HCT116 (cell line): ENCODE results near the gene FAM20C. TPM values are rescaled to one million over a fixed set of nuclear protein-coding genes. Genes with fewer than 3 reads are reported as not detected.
A peak's percentile ranks its signal among the peaks of the same experiment; 100 is the strongest.

Experiments
- ATAC-seq: fragments of 200-7000 bp; cut with Tn5 transposase; 2 replicates; pipeline ENCODE4 v1.9.1; 2020; ENCODE audit warnings: mild to moderate bottlenecking, moderate library complexity
- BruUV-seq: library from RNA; stranded (reverse); fragments of 400-500 nt; replicated peaks from 2 replicates; lab custom pipeline; 2021; lab: Mats Ljungman, UMichigan
- CTCF ChIA-PET: fragments of 300-600 bp; sonication (Branson Sonifier 250); formaldehyde crosslinking; loops from one replicate; lab custom pipeline; 2021; ENCODE audit warnings: antibody characterized with exemption; lab: Charles Lee
- POLR2A ChIA-PET: fragments of 300-600, 350-600 bp; sonication (Branson Sonifier 250); formaldehyde crosslinking; loops from one replicate; lab custom pipeline; 2021; ENCODE audit warnings: antibody characterized with exemption; lab: Charles Lee
- RAD21 ChIA-PET, 2 experiments: fragments of 300-600 bp; sonication (Branson Sonifier 250); formaldehyde crosslinking; loops; one replicate each; lab custom pipeline; 2023; ENCODE audit warnings: low total read pairs in 2 of 2; ENCODE audit not compliant: uncharacterized antibody in 2 of 2, unreplicated experiment in 2 of 2, low non-redundant PET in 1 of 2; lab: Charles Lee
- DNase-seq: peaks from one replicate; pipeline ENCODE4 v3.0.0-alpha.2; 2010; ENCODE audit warnings: low read depth, low spot score
- H2AFZ ChIP-seq: fragments of 200-600 bp; shearing (Covaris generic), sonication (generic); 2 replicates; pipeline ENCODE4 v1.6.1; 2017; ENCODE audit warnings: low read depth, mixed run types, mixed read lengths, antibody characterized with exemption, low read length; ENCODE audit not compliant: poor library complexity, severe bottlenecking
- H3K27ac ChIP-seq: 2 replicates; pipeline ENCODE4 v1.5.1; 2012; ENCODE audit warnings: low read depth, low read length
- H3K27me3 ChIP-seq: fragments of 200-600 bp; sonication (generic); 2 replicates; pipeline ENCODE4 v1.6.1; 2016; ENCODE audit warnings: mixed run types, low read length, mixed read lengths; ENCODE audit not compliant: insufficient read depth
- H3K36me3 ChIP-seq, 2 experiments: fragments of 200-500 bp in 1 of 2; fragments of 200-600 bp in 1 of 2; sonication (Bioruptor generic) in 1 of 2; sonication (generic) in 1 of 2; 2 replicates each; pipeline versions ENCODE4 v1.5.1 to v1.6.1; 2014 to 2016; ENCODE audit warnings: low read length in 2 of 2, inconsistent platforms in 1 of 2, mixed read lengths in 1 of 2, mixed run types in 1 of 2; ENCODE audit not compliant: insufficient read depth in 2 of 2, control insufficient read depth in 1 of 2
- H3K4me1 ChIP-seq, 2 experiments: fragments of 200-600 bp in 1 of 2; sonication (generic) in 1 of 2; 2 replicates each; pipeline versions ENCODE4 v1.5.1 to v1.6.1; 2012 to 2017; ENCODE audit warnings: low read length in 2 of 2, inconsistent platforms in 1 of 2, mild to moderate bottlenecking in 1 of 2, mixed read lengths in 1 of 2, mixed run types in 1 of 2, moderate library complexity in 1 of 2; ENCODE audit not compliant: insufficient read depth in 2 of 2, control insufficient read depth in 1 of 2
- H3K4me2 ChIP-seq: fragments of 200-600 bp; sonication (generic); 2 replicates; pipeline ENCODE4 v1.6.1; 2017; ENCODE audit warnings: mixed run types, low read length, mixed read lengths
- H3K4me3 ChIP-seq, 2 experiments: fragments of 200-600 bp in 1 of 2; sonication (generic) in 1 of 2; replicated peaks in 1 of 2; 2 replicates each; pipeline ENCODE4 v1.5.1; 2011 to 2016; ENCODE audit warnings: low read length in 2 of 2, control low read depth in 1 of 2, low read depth in 1 of 2, mild to moderate bottlenecking in 1 of 2, mixed read lengths in 1 of 2, mixed run types in 1 of 2
- H3K79me2 ChIP-seq: fragments of 200-600 bp; sonication (generic); 2 replicates; pipeline ENCODE4 v1.6.1; 2017; ENCODE audit warnings: mild to moderate bottlenecking, mixed run types, low read length, moderate library complexity, mixed read lengths; ENCODE audit not compliant: insufficient read depth
- H3K9ac ChIP-seq: fragments of 200-600 bp; sonication (generic); 2 replicates; pipeline ENCODE4 v1.6.1; 2016; ENCODE audit warnings: low read length, mixed read lengths
- H3K9me2 ChIP-seq: fragments of 200-600 bp; sonication (generic), shearing (Covaris generic); 2 replicates; pipeline ENCODE4 v1.6.1; 2017; ENCODE audit warnings: mixed run types, mild to moderate bottlenecking, moderate library complexity; ENCODE audit not compliant: insufficient read depth
- H3K9me3 ChIP-seq, 2 experiments: fragments of 200-500 bp in 1 of 2; fragments of 200-600 bp in 1 of 2; sonication (Bioruptor generic) in 1 of 2; sonication (generic) in 1 of 2; 2 replicates each; pipeline ENCODE4 v1.6.1; 2014 to 2017; ENCODE audit warnings: low read length in 2 of 2, mixed read lengths in 2 of 2, inconsistent platforms in 1 of 2, low read depth in 1 of 2, mild to moderate bottlenecking in 1 of 2, mixed run types in 1 of 2, moderate library complexity in 1 of 2; ENCODE audit not compliant: control insufficient read depth in 1 of 2, insufficient read depth in 1 of 2
- H4K20me1 ChIP-seq: fragments of 200-600 bp; sonication (generic), shearing (Covaris generic); 2 replicates; pipeline ENCODE4 v1.6.1; 2017; ENCODE audit warnings: mixed run types, mild to moderate bottlenecking, moderate library complexity; ENCODE audit not compliant: insufficient read depth
- CTCF ChIP-seq, 3 experiments: fragments of 200-600 bp in 1 of 3; sonication (generic) in 1 of 3; IDR thresholded peaks in 2 of 3; conservative IDR thresholded peaks in 1 of 3; 2 replicates each; pipeline ENCODE4 v1.5.1; 2012 to 2017; ENCODE audit warnings: low read depth in 2 of 3, low read length in 2 of 3, antibody characterized with exemption in 1 of 3, borderline replicate concordance in 1 of 3, control low read depth in 1 of 3, mild to moderate bottlenecking in 1 of 3, mixed read lengths in 1 of 3, mixed run types in 1 of 3, moderate library complexity in 1 of 3; ENCODE audit not compliant: insufficient read depth in 1 of 3
- FOSL1 ChIP-seq: IDR thresholded peaks from 2 replicates; pipeline ENCODE4 v1.6.1; 2012; ENCODE audit warnings: low read depth
- MAX ChIP-seq: IDR thresholded peaks from 2 replicates; pipeline ENCODE4 v1.6.1; 2012
- POLR2A ChIP-seq: IDR thresholded peaks from 2 replicates; pipeline ENCODE4 v1.7.0; 2011; ENCODE audit warnings: borderline replicate concordance; ENCODE audit not compliant: insufficient read depth, insufficient read length; ENCODE audit errors: extremely low read depth
- RAD21 ChIP-seq: IDR thresholded peaks from 2 replicates; pipeline ENCODE4 v1.6.1; 2012; ENCODE audit warnings: low read depth, mild to moderate bottlenecking
- REST ChIP-seq: IDR thresholded peaks from 2 replicates; pipeline ENCODE4 v1.6.1; 2012; ENCODE audit warnings: low read depth
- SP1 ChIP-seq: IDR thresholded peaks from 2 replicates; pipeline ENCODE4 v1.6.1; 2012; ENCODE audit warnings: low read depth
- YY1 ChIP-seq: IDR thresholded peaks from 2 replicates; pipeline ENCODE4 v1.6.1; 2011; ENCODE audit warnings: low read length, low read depth, moderate library complexity, mild to moderate bottlenecking; ENCODE audit not compliant: insufficient replicate concordance; ENCODE audit errors: extremely low read depth
- ZBTB33 ChIP-seq: IDR thresholded peaks from 2 replicates; pipeline ENCODE4 v1.6.1; 2011; ENCODE audit warnings: mild to moderate bottlenecking, low read length, moderate library complexity; ENCODE audit not compliant: insufficient replicate concordance; ENCODE audit errors: extremely low read depth
- ZFX ChIP-seq: fragments of 450-650 bp; IDR thresholded peaks from 2 replicates; pipeline ENCODE4 v1.6.1; 2017
- intact Hi-C: fragments of 100-400 bp; cut with micrococcal nuclease; formaldehyde crosslinking; loops from 2 replicates; pipeline ENCODE4 v1.10.0; 2022
- total RNA-seq: library from RNA; stranded (reverse); gene quantifications from one replicate; pipeline ENCODE4 v1.2.1, GENCODE V29; 2021; ENCODE audit not compliant: unreplicated experiment

FAM20C gene
- total RNA-seq, 1 experiment from 2014 or later: 27.1 TPM

GRCh38 chr7:204326-204725, 12.0 kb downstream of the FAM20C start (continued):
- TF ChIP-seq ZFX (no peak), CTCF (IDR thresholded peaks at IDR 0.05 in 2 of 3, conservative IDR thresholded peaks at IDR 0.05 in 1 of 3; ENCODE audit: borderline replicate concordance in 1 of 3, insufficient read depth in 1 of 3, low read depth in 2 of 3, low read length in 2 of 3) (no peak), POLR2A (no peak), YY1 (no peak), RAD21 (no peak), MAX (no peak), SP1 (no peak)

GRCh38 chr7:205115-206010, 13.0 kb downstream of the FAM20C start:
- Histone ChIP-seq H3K27me3 (no peaks in the 10 kb centered on the region), H3K4me3 (no peak overlapping the region), H3K9me3 (peaks cover 5 to 6% of the 10 kb centered on the region in 2 experiments; a peak in 2 of 4 replicates), H3K36me3 (peaks cover 4% of the 10 kb centered on the region in 2 experiments; a peak in 2 of 4 replicates), H2AFZ (no peak overlapping the region), H3K4me2 (no peak overlapping the region), H3K9ac (no peak overlapping the region), H3K9me2 (no peaks in the 10 kb centered on the region), H3K27ac (peak overlapping the region; percentile 45; the same call in 1 of the 2 replicates), H3K4me1 (no peaks in the 10 kb centered on the region), H3K79me2 (no peaks in the 10 kb centered on the region; the same call in 1 of the 2 replicates), H4K20me1 (no peaks in the 10 kb centered on the region)
- ChIA-PET CTCF (no interaction called here), RAD21 (no interaction called here), POLR2A (no interaction called here)
- BruUV-seq: no TSS peak
- intact Hi-C loops: no loop called here
- DNase-seq (no peak), ATAC-seq (no peak)
- TF ChIP-seq YY1 (no peak), FOSL1 (no peak), ZFX (no peak), ZBTB33 (no peak), RAD21 (no peak), MAX (no peak), REST (no peak)
